HG03558 (cell line): ENCODE data around the gene FTHL17.

ENCODE experiments used
- ATAC-seq: cut with Tn5 transposase; IDR thresholded peaks from one replicate; pipeline ENCODE4 v1.9.1; 2021; ENCODE audit warnings: moderate number of reproducible peaks; ENCODE audit not compliant: unreplicated experiment; ENCODE audit errors: extremely low read depth

Gene FTHL17

GRCh38 chrX:31071725-31072124, at the start of gene FTHL17:
FTHL17 (minus strand) TSS chrX:31072041; CDS start chrX:31071953, 88 bp downstream.
- no peak for ATAC-seq

- no peak for ATAC-seq
These were observed 45.4 kb upstream of the FTHL17 start for GRCh38 chrX:31117266-31117665.

- ATAC-seq: no peak
These were observed 43.6 kb upstream of the FTHL17 start for GRCh38 chrX:31115398-31115797.

GRCh38 chrX:31114858-31115257, 43.0 kb upstream of the FTHL17 start:
- ATAC-seq: no peak

- no peak for ATAC-seq
These were observed 40.6 kb upstream of the FTHL17 start for GRCh38 chrX:31112226-31112999.

GRCh38 chrX:31110657-31111056, 38.8 kb upstream of the FTHL17 start:
- ATAC-seq: no peak

- ATAC-seq: peak; percentile 66
These were observed 27.8 kb upstream of the FTHL17 start for GRCh38 chrX:31099536-31100090.

- ATAC-seq: no peak
These were observed 26.2 kb upstream of the FTHL17 start for GRCh38 chrX:31098079-31098478.

- ATAC-seq: no peak
These were observed 21.8 kb upstream of the FTHL17 start for GRCh38 chrX:31093639-31093975.

GRCh38 chrX:31092970-31093638, 21.3 kb upstream of the FTHL17 start:
- ATAC-seq: no peak

- ATAC-seq: no peak
These were observed 20.6 kb upstream of the FTHL17 start for GRCh38 chrX:31092476-31092875.

- ATAC-seq: no peak
These were observed 20.0 kb upstream of the FTHL17 start for GRCh38 chrX:31091819-31092218.

- ATAC-seq: no peak
These were observed 2.7 kb upstream of the FTHL17 start for GRCh38 chrX:31074522-31074921.

GRCh38 chrX:31071262-31071661, 579 bp downstream of the FTHL17 start:
- ATAC-seq: no peak

- peak; percentile 41 for ATAC-seq
These were observed 1.8 kb downstream of the FTHL17 start for GRCh38 chrX:31070057-31070468.

- no peak for ATAC-seq
These were observed 8.7 kb downstream of the FTHL17 start for GRCh38 chrX:31063114-31063513.

- ATAC-seq: no peak
These were observed 10.8 kb downstream of the FTHL17 start for GRCh38 chrX:31061091-31061490.

GRCh38 chrX:31060016-31060415, 11.8 kb downstream of the FTHL17 start:
- no peak for ATAC-seq

GRCh38 chrX:31058284-31058683, 13.6 kb downstream of the FTHL17 start:
- ATAC-seq: no peak

- ATAC-seq: no peak
These were observed 14.2 kb downstream of the FTHL17 start for GRCh38 chrX:31057691-31058090.

GRCh38 chrX:31057291-31057690, 14.6 kb downstream of the FTHL17 start:
- no peak for ATAC-seq

- no peak for ATAC-seq
These were observed 18.2 kb downstream of the FTHL17 start for GRCh38 chrX:31053621-31054020.
